Coronary artery (tissue), 2 donors: ENCODE results near the gene CPHXL2.
A peak's percentile ranks its signal among the peaks of the same experiment; 100 is the strongest.

ENCODE experiments used
- DNase-seq: peaks from one replicate; pipeline ENCODE4 v3.0.0-alpha.2; 2017; ENCODE audit warnings: low spot score
- H3K27ac ChIP-seq, 2 donors: fragments of 200-600 bp; sonication (generic); one replicate each; pipeline ENCODE4 v1.5.1; 2016 to 2019
- H3K4me3 ChIP-seq: fragments of 200-600 bp; sonication (generic); 2 replicates; pipeline ENCODE4 v1.5.1; 2016; ENCODE audit warnings: mild to moderate bottlenecking, moderate library complexity
- CTCF ChIP-seq: fragments of 200-600 bp; sonication (generic); IDR thresholded peaks from one replicate; pipeline ENCODE4 v1.5.1; 2019; ENCODE audit warnings: antibody characterized with exemption

CPHXL2 gene

GRCh38 chr16:75628351-75628750, 48.5 kb downstream of the CPHXL2 start:
- no peak for TF ChIP-seq CTCF
- no peak overlapping the region for H3K27ac ChIP-seq
- no peak for DNase-seq
- H3K4me3 ChIP-seq: no peak overlapping the region

- no peak overlapping the region for H3K27ac ChIP-seq
- no peak for TF ChIP-seq CTCF
- no peak for DNase-seq
Observed at GRCh38 chr16:75627851-75628250, 49.0 kb downstream of the CPHXL2 start.

GRCh38 chr16:75626806-75627205, 50.0 kb downstream of the CPHXL2 start:
- no peak for DNase-seq
- H3K27ac ChIP-seq: no peak overlapping the region
- no peak for TF ChIP-seq CTCF
- H3K4me3 ChIP-seq: no peak overlapping the region

More at GRCh38 chr16:75627851-75628250, 49.0 kb downstream of the CPHXL2 start:
- no peak overlapping the region for H3K4me3 ChIP-seq

GRCh38 chr16:75624921-75625334, 51.9 kb downstream of the CPHXL2 start:
- TF ChIP-seq CTCF: no peak
- DNase-seq: no peak
- no peak overlapping the region for H3K4me3 ChIP-seq
- no peak overlapping the region for H3K27ac ChIP-seq

- Histone ChIP-seq H3K27ac (peak within 1 kb of the TSS; percentile 83 to 95), H3K4me3 (peak within 1 kb of the TSS; percentile 87)
- DNase-seq: peak; percentile 99
- TF ChIP-seq CTCF: no peak
Observed at GRCh38 chr16:75622761-75623605, 53.8 kb downstream of the CPHXL2 start, which contains the start of gene ADAT1. Gene ADAT1, minus strand, starts transcription at chr16:75623281. Its CDS starts 2,482 bp downstream, at chr16:75620799.

GRCh38 chr16:75621170-75621477, 55.7 kb downstream of the CPHXL2 start:
- Histone ChIP-seq H3K27ac (no peak overlapping the region), H3K4me3 (no peak overlapping the region)
- no peak for DNase-seq
- TF ChIP-seq CTCF: peak; percentile 17
